ENCODE data around the gene PLA2R1. TPM values are rescaled to one million over a fixed set of nuclear protein-coding genes. Genes with fewer than 3 reads are reported as not detected.

Gene PLA2R1
- polyA plus RNA-seq, 1 donor from 2014 or later, result 0.69 TPM

DNA sequence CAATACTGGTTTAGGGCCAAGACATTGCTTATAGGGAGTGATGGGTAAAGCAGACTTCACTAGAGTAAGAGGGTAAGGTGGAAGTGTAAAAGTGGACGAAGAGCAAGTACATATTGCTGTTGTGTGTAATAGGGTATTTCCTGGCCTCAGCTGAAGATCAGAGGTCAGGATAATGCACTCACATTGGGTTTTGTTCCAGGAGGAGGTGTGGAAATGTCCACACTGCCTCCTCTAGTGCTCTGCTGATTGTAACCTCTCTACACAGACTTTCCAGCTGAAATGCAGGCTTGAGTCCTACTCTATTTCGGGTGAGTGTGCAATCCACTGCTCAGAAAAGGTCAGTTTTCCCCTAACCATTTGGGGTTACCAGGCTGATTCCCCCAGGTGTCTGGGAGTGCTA lies 41.7 kb upstream of the PLA2R1 start:
- no peaks in the 10 kb centered on the region for H3K9me3 ChIP-seq (ENCODE audit: low read length)
- H2AFZ ChIP-seq (ENCODE audit: low read depth, low read length), result no peak overlapping the region
- TF ChIP-seq RAD21 (conservative IDR thresholded peaks at IDR 0.05) (no peak), SMC3 (conservative IDR thresholded peaks at IDR 0.05; ENCODE audit: poor library complexity) (no peak), EZH2 (IDR thresholded peaks at IDR 0.05; ENCODE audit: borderline replicate concordance, insufficient read depth, low read length, poor library complexity, severe bottlenecking) (no peak), MXI1 (conservative IDR thresholded peaks at IDR 0.05; ENCODE audit: poor library complexity, severe bottlenecking) (no peak), EP300 (conservative IDR thresholded peaks at IDR 0.05; ENCODE audit: poor library complexity, severe bottlenecking) (no peak), TAF1 (IDR thresholded peaks at IDR 0.05; ENCODE audit: low read depth) (no peak), POLR2AphosphoS5 (IDR thresholded peaks at IDR 0.05) (no peak)
- TF ChIP-seq, protein P1, sequence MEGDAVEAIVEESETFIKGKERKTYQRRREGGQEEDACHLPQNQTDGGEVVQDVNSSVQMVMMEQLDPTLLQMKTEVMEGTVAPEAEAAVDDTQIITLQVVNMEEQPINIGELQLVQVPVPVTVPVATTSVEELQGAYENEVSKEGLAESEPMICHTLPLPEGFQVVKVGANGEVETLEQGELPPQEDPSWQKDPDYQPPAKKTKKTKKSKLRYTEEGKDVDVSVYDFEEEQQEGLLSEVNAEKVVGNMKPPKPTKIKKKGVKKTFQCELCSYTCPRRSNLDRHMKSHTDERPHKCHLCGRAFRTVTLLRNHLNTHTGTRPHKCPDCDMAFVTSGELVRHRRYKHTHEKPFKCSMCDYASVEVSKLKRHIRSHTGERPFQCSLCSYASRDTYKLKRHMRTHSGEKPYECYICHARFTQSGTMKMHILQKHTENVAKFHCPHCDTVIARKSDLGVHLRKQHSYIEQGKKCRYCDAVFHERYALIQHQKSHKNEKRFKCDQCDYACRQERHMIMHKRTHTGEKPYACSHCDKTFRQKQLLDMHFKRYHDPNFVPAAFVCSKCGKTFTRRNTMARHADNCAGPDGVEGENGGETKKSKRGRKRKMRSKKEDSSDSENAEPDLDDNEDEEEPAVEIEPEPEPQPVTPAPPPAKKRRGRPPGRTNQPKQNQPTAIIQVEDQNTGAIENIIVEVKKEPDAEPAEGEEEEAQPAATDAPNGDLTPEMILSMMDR (IDR thresholded peaks at IDR 0.05; ENCODE audit: poor library complexity, severe bottlenecking), result no peak
- TF ChIP-seq, protein P2, sequence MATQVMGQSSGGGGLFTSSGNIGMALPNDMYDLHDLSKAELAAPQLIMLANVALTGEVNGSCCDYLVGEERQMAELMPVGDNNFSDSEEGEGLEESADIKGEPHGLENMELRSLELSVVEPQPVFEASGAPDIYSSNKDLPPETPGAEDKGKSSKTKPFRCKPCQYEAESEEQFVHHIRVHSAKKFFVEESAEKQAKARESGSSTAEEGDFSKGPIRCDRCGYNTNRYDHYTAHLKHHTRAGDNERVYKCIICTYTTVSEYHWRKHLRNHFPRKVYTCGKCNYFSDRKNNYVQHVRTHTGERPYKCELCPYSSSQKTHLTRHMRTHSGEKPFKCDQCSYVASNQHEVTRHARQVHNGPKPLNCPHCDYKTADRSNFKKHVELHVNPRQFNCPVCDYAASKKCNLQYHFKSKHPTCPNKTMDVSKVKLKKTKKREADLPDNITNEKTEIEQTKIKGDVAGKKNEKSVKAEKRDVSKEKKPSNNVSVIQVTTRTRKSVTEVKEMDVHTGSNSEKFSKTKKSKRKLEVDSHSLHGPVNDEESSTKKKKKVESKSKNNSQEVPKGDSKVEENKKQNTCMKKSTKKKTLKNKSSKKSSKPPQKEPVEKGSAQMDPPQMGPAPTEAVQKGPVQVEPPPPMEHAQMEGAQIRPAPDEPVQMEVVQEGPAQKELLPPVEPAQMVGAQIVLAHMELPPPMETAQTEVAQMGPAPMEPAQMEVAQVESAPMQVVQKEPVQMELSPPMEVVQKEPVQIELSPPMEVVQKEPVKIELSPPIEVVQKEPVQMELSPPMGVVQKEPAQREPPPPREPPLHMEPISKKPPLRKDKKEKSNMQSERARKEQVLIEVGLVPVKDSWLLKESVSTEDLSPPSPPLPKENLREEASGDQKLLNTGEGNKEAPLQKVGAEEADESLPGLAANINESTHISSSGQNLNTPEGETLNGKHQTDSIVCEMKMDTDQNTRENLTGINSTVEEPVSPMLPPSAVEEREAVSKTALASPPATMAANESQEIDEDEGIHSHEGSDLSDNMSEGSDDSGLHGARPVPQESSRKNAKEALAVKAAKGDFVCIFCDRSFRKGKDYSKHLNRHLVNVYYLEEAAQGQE (IDR thresholded peaks at IDR 0.05; ENCODE audit: borderline replicate concordance), result no peak
- H3K27ac ChIP-seq (ENCODE audit: low read length), result no peak overlapping the region
- H3K4me3 ChIP-seq (ENCODE audit: low read length), result no peak overlapping the region
- H3K79me2 ChIP-seq (replicated peaks; ENCODE audit: insufficient read depth, low read length), result no peaks in the 10 kb centered on the region
- no peaks in the 10 kb centered on the region for H3K9me2 ChIP-seq (ENCODE audit: insufficient read depth, low read length)
- no peaks in the 10 kb centered on the region for H3F3A ChIP-seq (ENCODE audit: insufficient read depth, low read length, poor library complexity, severe bottlenecking)
- H4K20me1 ChIP-seq (ENCODE audit: insufficient read depth), result no peaks in the 10 kb centered on the region
- H3K9ac ChIP-seq (ENCODE audit: low read length), result no peak overlapping the region
- no peaks in the 10 kb centered on the region for H3K27me3 ChIP-seq (ENCODE audit: insufficient read depth, low read depth, low read length)
- no peaks in the 10 kb centered on the region for H3K36me3 ChIP-seq (ENCODE audit: insufficient read depth, low read length)
- no peak overlapping the region for H3K4me2 ChIP-seq (ENCODE audit: low read length)

DNA sequence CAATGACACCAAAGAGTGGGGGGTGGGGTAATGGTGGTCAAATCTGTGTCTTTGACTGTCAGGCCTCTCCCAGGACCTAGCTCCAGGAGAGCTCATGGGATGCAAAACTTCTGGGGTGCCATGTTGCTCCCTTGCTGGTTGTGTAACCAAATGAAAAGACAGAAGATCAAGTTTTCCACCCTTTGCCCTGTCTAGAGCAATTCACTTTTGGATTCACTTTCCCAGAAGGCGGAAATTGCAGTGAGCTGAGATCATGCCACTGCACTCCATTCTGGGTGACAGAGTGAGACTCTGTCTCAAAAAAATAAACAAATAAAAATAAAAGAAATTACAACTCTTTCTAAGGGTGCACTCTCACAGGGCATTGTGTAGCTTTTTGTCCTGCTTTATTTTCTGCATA lies 34.9 kb upstream of the PLA2R1 start:
- no peak overlapping the region for H2AFZ ChIP-seq (ENCODE audit: low read depth, low read length)
- H3K27me3 ChIP-seq (ENCODE audit: insufficient read depth, low read depth, low read length), result no peaks in the 10 kb centered on the region
- H3K9me2 ChIP-seq (ENCODE audit: insufficient read depth, low read length), result no peaks in the 10 kb centered on the region
- H3K36me3 ChIP-seq (ENCODE audit: insufficient read depth, low read length), result no peaks in the 10 kb centered on the region
- no peaks in the 10 kb centered on the region for H3F3A ChIP-seq (ENCODE audit: insufficient read depth, low read length, poor library complexity, severe bottlenecking)
- no peaks in the 10 kb centered on the region for H3K79me2 ChIP-seq (replicated peaks; ENCODE audit: insufficient read depth, low read length)
- no peaks in the 10 kb centered on the region for H3K9me3 ChIP-seq (ENCODE audit: low read length)
- no peaks in the 10 kb centered on the region for H4K20me1 ChIP-seq (ENCODE audit: insufficient read depth)
- H3K4me3 ChIP-seq (ENCODE audit: low read length), result no peak overlapping the region
- H3K27ac ChIP-seq (ENCODE audit: low read length), result no peak overlapping the region
- TF ChIP-seq EP300 (conservative IDR thresholded peaks at IDR 0.05; ENCODE audit: poor library complexity, severe bottlenecking), result no peak
- TF ChIP-seq, protein P2 (IDR thresholded peaks at IDR 0.05; ENCODE audit: borderline replicate concordance), result no peak
- no peak for TF ChIP-seq SMC3 (conservative IDR thresholded peaks at IDR 0.05; ENCODE audit: poor library complexity)
- no peak for TF ChIP-seq MXI1 (conservative IDR thresholded peaks at IDR 0.05; ENCODE audit: poor library complexity, severe bottlenecking)
- TF ChIP-seq, protein P1 (IDR thresholded peaks at IDR 0.05; ENCODE audit: poor library complexity, severe bottlenecking), result no peak
- no peak for TF ChIP-seq EZH2 (IDR thresholded peaks at IDR 0.05; ENCODE audit: borderline replicate concordance, insufficient read depth, low read length, poor library complexity, severe bottlenecking)
- TF ChIP-seq RAD21 (conservative IDR thresholded peaks at IDR 0.05), result no peak
- no peak for TF ChIP-seq TAF1 (IDR thresholded peaks at IDR 0.05; ENCODE audit: low read depth)
- no peak for TF ChIP-seq POLR2AphosphoS5 (IDR thresholded peaks at IDR 0.05)
- no peak overlapping the region for H3K4me2 ChIP-seq (ENCODE audit: low read length)
- H3K9ac ChIP-seq (ENCODE audit: low read length), result no peak overlapping the region

All from neural cell (in vitro differentiated cells).